GM21576 (cell line): ENCODE measurements around the gene MAST4.
"Not testable (repeated sequence)": the region's sequence is repeated elsewhere in the genome, so short reads cannot be mapped to it uniquely, and the experiment has no call there.

Experiments
- ATAC-seq: cut with Tn5 transposase; IDR thresholded peaks from one replicate; pipeline ENCODE4 v1.9.1; 2021; ENCODE audit warnings: mild to moderate bottlenecking, moderate library complexity; ENCODE audit not compliant: unreplicated experiment

MAST4 gene

DNA sequence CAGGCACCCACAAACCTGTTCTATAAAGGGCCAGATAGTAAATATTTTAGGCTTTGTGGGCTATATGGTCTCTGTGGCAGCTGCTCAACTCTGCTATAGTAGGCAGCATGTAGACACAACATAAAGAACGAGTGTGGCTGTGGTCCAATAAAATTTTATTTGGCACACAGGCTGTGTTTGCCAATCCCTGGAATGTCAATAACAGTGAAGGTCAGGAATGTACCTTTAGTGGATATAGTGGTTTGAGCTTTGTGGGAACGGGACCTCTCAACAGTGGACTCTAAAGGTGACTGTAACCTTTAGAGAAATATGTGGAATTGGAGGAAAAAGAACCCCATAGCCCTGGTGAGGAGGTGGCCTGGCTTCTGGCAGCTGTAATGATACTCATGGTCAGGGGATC, 145.2 kb downstream of the MAST4 start:
- no peak for ATAC-seq

DNA sequence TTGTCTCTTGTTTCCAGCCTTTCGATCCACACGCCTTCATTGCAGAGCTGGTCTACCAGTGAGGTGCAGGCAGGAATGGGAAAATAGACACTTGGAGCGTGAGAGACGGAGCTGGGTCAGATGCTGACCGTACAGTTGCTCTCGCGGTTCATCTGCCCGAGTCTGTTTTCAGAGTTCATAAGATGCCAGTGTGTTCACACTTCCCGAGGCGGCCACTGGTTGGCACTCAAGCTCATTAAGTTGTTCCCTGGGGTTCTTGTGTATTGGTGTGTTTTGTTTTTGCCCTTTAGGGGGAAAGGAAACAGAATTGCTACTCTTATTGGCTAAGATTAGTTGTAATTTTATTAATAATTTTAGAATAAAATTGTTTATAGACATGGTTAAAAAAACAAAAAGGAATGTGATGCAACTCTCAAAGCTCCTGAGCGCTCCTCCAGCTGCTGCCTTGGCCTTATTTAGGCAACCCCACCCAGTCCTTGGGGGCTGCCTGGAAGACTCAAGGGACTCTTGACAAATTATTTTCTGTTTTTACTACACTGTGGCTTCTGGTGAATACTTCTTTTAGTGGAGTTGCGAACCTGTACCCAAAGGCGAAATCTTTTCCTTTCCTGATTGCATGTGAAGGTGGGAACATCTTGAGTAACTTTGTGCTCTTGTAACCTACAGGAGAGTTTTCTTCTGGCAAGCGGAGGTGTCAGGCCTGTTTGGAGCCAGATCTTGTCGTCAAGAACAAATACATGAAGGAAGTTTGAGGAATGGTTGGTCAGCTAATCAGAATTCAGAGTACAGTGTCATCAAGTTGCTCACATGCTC, 146.1 kb downstream of the MAST4 start:
- ATAC-seq: no peak

DNA sequence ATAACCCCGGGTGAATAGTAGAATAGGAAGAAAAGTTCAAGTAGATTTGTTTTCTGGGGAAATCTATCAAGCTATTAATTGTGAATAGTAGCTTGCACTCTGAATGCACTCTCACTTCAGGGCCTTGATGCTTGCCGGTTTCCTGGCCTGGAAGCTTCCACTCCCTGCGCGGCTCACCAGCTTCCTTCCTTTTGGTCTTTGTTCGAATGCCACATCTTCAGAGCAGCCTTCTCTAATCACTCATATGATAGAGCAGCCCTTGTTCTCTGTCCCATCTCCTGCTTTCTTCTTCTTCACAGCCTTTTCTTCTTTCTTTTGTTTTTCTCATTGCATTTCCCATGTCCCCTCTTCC, 146.7 kb downstream of the MAST4 start:
- no peak for ATAC-seq

DNA sequence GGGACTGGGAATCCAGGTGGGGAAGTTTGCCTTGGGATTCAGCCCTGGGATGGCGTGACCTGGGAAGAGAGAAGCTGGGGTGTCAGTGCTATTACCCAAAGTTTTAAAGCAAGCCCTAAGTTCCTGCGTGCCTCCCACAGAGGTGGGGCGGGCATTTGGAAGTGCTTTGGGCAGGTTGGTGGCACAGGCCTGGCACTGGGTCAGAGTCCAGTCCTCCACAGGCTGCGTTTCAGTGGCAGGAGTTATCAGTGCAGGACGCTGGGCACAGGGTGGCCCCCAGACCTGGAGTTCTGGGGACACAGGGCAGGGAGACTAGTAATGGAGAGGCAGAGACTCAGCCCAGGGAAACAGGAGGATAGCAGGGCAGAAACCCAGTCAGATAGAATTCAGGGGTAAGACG, 147.2 kb downstream of the MAST4 start:
- ATAC-seq: no peak

DNA sequence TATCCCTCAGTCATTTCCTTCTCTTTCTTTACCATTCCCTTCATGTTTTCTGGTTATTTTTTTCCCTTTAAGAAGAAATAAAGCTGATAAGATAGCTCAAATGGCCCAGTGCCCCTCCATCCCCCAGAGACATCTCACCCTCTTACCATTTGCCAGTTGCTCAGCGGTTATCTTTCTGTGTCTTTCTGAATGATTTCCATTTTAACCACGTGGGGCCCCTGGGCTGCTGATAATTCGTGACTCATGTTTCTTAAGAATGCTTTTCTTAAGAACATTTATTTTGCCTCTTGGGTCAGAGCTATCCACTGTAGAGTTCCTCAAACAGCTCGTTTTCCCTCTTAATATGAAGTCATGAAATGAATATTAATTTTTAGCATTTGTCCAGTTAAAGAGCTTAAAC, 147.8 kb downstream of the MAST4 start:
- ATAC-seq: no peak

DNA sequence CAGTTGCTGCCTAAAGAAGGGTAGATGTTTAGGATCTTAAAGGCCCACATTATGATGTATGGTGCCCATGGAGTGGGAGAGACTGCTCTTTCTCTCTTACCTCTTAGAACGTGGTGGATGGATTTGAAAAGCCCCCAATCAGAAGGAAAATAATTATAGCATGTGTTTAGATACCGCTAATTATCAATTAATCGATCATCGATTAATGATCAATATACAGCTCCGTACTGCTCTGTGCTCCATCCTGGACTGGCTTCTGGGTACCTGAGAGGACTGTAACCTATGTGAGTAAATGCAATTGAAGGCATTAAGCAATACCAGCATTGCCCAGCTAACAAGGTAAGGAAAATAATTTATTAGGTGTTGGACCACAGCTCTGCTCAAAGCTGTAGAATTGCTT, 149.1 kb downstream of the MAST4 start:
- no peak for ATAC-seq

DNA sequence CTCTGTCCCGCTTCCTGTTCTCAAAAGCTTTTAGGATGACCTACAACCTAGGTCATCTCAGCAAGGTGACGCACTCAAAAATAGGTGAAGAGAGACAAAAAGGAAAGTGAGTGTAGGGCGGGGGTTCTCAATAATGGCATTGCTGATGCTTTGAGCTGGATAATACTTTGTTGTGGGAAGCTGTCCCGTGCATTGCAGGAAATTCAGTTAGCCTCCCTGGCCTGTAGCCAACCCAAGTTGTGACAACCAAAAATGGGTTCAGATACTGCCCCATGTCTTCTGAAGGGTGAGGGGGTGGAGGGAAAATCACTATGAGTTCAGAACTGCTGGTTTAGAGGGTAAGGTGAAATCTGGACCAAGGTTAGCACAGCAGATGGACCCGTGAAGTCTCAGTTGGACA, 151.4 kb downstream of the MAST4 start:
- ATAC-seq: no peak

DNA sequence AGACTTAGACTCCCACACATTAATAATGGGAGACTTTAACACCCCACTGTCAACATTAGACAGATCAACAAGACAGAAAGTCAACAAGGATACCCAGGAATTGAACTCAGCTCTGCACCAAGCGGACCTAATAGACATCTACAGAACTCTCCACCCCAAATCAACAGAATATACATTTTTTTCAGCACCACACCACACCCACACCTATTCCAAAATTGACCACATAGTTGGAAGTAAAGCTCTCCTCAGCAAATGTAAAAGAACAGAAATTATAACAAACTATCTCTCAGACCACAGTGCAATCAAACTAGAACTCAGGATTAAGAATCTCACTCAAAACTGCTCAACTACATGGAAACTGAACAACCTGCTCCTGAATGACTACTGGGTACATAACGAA, 156.5 kb downstream of the MAST4 start:
- ATAC-seq: not testable (repeated sequence)

DNA sequence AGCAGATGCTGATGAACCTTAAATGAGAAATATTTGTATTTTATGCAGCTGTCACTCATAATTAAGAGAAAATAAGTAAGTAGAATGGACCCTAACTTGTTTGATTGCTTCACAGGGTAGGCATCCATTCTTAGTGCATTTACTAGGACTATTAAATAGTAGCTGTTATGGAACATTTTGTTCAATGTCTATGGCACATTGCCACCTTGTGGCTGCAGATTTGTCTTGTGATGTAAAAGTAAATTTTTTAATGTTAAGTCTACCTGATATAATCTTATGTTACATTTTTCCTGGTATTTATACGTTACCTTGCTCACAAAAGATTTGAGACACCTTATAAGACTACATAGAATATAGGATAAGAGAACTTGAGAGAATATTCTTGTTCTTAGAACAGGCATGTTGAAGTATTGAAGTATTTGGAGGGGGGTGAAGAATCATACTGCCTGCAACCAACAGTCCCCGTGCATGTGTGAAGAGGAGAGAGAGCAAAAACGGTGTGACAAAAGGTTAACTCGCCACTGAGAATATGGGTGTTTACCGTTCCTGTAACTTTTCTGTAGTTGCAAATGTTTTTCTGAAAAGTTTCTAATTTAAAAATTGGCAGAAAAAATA, 161.1 kb downstream of the MAST4 start:
- no peak for ATAC-seq

DNA sequence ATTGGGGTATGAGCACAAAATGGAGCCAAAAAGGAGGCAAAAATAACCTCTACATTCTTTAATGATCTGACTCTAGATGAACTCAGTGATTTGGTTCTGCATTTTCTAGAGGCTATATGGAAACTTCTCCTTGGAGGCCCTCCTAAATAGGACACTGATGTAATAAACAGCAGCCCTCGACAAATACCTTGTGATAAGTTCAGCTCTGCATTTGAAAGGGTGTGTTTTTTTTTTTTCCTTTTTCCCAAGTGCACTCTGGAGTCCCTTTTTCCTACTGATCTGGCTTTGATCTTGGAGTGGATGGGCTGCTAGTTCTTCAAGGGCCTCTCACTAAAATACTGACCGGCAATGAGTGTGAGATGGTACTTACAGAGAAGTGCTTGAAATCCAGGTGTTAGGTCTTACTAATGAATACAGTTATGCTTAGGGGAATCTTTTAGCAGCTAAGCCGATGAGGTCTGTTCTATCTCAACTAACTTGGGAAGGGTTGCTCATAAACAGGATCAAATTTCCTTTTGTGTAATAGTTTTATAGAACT, 161.7 kb downstream of the MAST4 start:
- ATAC-seq: no peak

DNA sequence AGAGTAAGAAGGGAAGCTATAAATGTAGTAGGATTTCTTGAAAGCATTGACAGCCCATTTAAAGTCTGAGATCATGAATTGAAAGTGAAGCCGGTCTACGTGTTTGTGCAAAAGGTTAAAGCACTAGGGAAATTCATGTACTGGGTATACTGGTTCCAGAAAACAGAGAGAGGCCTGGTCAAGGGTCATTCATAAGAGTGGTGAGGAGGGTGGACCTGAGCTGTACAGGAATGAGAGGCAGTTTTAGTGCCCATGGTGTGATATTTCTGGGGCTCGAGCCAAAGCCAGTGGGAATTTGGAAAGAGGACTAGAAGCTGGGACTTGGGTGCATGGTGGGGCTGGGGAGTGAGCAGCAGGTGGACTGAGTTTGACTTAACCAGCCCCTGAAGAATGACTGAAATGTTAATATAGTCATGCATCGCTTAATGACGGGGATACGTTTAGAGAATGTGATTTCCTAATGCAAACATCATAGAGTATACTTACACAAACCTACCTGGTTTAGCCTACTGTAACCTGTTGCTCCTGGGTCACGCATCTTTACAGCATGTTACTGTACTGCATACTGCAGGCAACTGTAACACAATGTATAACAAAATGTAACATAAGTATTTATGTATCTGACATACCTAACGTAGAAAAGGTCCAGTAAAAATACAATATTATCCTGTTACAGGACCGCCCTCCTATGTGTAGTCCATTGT, 173.0 kb downstream of the MAST4 start:
- no peak for ATAC-seq

DNA sequence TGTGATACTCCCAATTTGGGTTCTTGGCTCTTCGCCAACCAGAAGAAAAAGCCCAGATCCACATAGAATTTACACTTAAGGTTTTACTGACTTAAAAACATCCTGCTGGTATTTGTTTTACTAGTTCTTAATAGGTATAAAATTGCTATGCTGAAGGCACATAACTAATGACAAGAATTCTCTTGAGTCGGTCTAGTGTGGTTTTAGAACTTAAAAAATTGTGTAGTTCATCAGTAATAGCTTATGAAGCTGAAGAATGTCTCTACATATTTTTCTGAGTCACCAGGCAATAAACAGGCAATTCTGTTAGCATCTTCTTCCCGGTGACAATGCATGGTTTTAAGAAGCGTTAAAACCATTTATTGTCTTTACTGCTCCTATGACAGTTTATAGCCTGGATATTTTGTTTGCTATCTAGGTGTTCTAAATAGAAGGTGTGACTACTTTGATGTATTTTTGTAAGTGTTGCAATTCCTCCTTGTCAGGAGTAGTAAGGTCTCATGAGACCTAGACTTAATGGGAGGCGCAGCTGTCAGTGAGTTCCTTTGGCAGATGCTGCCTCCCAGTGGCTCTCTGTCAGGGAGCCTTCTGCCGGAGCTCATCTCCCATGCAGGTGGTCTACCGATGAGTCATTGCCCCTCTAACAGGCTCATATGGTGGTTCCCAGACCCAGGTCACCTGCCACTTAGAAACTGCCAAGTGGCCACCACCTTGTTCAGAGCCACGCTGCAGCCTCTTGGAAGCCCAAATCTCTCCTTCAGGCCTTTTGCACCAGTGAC, 173.8 kb downstream of the MAST4 start:
- no peak for ATAC-seq

DNA sequence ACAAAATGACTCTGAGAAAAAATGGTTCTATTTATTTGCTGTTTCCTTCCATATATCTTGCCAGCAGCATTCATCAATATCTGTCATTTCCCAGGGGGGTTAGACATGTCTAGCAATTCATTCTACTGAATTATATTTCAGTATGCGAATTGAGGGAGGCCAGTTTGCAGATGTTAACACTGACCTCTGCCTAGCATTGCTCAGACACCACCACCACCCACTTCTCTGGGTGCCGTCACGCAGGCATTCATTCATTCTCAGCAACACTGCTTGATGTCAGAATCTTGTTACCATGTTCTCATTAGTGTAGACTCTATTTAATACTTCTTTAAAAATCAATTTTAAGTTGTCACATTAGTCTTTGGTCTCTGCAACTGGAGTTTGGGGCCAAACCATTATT, 181.7 kb downstream of the MAST4 start:
- ATAC-seq: no peak

DNA sequence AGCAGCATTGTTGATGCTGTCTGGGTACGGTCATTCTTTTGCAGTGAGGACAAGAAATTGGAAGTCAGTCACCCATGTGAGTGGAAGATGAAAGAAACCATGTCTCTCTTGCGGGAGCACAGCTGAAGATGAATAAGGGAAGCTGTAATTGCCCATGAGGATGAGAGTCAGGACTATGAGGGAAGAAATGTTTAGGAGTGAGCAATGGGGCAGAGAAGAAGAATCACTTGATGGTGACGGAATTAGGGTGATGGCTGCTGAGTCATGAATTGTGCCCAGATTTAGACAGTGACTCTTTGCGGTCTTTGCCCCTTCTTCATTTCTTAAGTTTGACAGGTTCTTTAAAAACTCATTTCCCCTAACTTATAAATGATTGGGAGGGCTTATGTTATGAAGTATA, 183.3 kb downstream of the MAST4 start:
- ATAC-seq: no peak

DNA sequence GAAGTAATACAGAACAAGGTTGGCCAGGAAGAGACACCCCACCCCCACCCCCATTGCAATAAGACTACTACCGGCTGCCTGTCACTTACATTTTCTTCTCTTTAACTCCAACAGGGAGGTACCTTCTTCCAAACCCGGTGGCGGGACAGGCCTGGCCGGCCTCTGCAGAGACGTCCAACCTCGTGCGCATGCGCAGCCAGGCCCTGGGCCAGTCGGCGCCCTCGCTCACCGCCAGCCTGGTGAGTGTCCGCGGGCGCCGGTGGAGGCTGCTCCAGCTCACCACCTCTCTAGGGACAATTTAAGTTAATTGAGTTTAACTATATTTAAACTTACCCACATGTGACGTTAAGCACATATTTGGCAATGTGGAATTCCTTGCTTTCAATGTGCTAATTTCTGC, 192.4 kb downstream of the MAST4 start:
- no peak for ATAC-seq

DNA sequence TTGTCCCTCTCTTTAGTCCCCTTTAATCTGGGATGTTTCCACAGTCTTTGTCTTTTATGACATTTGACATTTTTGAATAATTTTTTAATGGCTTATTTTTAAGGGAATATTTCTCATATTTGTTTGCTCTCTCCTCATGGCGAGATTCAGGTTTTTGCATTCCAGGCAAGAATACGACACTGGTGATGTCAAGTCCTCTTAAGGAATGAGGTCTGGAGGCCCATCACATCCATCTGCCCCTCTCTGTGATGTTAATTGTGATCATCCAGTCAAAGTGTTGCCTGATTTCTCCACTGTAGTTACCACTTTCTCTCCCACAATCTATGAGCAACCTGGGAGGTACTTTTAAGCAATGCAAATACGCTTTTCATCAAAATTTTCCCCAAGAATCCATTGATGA, 193.2 kb downstream of the MAST4 start:
- no peak for ATAC-seq

DNA sequence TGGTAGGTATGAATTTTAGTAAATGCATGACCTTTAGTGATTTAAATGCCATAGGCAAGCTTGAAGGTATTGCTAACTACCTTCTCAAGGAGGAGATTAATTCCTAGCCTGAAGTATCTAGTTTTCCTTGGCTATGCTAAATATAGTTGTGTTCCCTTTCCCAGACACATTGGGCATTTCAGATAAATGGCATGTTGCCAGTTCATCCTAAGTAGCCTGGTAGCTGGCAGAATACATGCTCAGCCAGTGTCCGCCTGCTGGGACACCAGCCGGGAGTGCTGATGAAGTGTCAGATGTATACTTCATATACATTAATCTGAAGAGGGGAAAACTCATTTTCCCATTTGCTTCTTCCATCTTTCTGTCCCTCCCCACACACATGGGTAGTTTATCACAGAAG, 196.9 kb downstream of the MAST4 start:
- no peak for ATAC-seq

DNA sequence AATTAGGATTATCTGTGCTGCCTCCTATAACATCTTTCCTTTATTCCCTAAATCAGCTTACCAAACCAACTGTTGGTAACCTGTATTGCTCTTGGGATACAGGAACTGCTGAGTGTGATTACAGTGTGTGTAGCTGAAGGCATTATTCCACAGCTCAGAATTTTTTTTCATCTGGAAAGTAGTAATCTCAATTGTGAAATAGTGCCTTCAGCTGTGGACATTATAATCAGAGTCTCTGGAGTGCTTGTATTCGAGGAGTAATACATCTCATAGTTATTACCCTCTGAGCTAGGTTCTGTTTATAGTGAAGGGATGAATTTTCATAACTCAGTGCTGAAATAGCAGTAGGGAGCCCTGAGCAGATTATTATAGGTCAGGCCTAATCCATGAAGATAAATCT, 199.5 kb downstream of the MAST4 start:
- ATAC-seq: no peak

DNA sequence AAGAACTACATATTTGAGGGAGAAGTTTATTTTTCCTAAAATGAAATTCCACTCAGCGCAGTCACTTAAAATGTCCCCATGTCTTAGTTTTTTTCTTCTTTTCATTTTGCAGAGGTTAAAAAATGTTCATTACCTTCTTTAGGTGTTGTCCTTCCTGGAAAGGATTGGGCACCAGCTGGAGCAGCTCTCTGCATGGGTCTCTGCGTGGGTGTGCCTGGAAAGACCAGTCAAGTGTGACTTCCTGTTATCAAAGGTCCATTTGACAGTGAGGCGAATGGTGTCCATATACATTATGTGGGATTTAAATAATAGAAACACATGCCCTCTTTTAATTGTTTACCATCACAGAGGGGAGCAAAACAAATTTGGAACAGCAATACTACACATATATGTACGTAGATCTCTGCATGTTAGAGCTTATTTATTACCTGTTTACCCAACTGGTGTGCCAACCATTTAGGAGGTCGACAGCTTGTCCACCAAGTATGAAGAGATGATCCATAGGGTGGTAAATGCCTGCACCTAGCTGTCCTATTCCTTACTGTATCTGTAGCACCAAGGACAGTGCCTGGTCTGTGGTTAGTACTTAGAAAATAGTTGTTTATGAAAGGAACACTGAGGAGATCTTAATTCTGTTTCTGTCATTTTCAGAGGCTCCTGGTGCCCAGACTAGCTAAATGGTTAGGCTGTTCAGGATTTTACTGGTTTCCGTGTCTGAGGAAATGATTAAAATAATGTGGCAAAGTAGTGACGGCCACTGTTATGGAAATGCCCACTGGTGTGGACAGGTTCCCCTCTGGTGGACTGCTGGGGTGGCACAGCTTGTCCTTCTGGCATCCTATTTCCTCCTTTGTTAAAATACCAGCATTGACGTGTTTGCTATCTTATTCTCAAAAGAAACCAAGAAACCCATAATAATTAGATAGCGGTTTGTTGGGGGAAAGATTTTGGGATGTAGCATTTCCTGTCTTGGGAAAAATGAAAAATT, 200.4 kb downstream of the MAST4 start:
- no peak for ATAC-seq

DNA sequence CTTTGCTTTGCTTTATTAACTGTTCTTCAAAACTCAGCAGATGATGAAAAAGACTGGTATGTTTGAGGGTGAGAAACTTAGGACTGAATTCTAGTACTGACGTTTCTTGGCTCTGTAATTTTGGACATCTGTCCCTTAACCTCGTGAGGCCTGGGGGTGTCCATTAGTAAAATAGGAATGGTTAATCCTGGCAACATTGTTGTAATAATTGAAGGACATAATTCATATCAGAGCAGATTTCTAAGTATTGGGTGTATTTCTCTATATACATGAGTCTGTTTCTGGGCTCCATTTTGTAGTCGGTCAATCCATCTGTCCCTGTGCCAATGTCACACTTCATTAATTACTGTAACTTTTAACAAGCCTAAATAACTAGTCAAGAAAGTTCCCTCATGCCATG, 206.7 kb downstream of the MAST4 start:
- no peak for ATAC-seq
